Urinary bladder (tissue), 4 donors: ENCODE results near the gene EML4. TPM values are rescaled to one million over a fixed set of nuclear protein-coding genes. Genes with fewer than 3 reads are reported as not detected.

Experiments used
- DNase-seq: peaks from one replicate; pipeline ENCODE4 v3.0.0-alpha.2; 2015; ENCODE audit errors: extremely low spot score
- H3K27ac ChIP-seq: one replicate; pipeline ENCODE4 v1.5.1; 2013; ENCODE audit warnings: low read depth, mild to moderate bottlenecking, moderate library complexity
- H3K36me3 ChIP-seq: one replicate; pipeline ENCODE4 v1.6.1; 2013; ENCODE audit warnings: mild to moderate bottlenecking, moderate library complexity; ENCODE audit not compliant: insufficient read depth
- H3K4me1 ChIP-seq: one replicate; pipeline ENCODE4 v1.6.1; 2013; ENCODE audit warnings: mild to moderate bottlenecking, moderate library complexity; ENCODE audit not compliant: insufficient read depth
- H3K4me3 ChIP-seq: one replicate; pipeline ENCODE4 v1.5.1; 2013; ENCODE audit warnings: low read depth, low read length
- WGBS: extraction: QIAGEN DNeasy Blood & Tissue Kit; methylation state at CpG from one replicate; pipeline ENCODE4 v1.1.7; 2013; 5-methylcytosine and 5-hydroxymethylcytosine counted together
- polyA plus RNA-seq: library from polyadenylated mRNA; stranded (reverse); fragments of 200-250 nt; gene quantifications from one replicate; pipeline ENCODE4 v1.2.3, GENCODE V29; 2013
- total RNA-seq: library from RNA; depleted of rRNA; stranded (reverse); fragments of >200 nt; gene quantifications from one replicate; pipeline ENCODE4 v1.2.3, GENCODE V29; 2014
- donor health status: healthy with polysubstance abuse.
- donor health status: healthy.

Gene EML4
- total and polyA plus RNA-seq, 2 donors = 11.4 to 93.6 TPM

GRCh38 chr2:42198466-42198865, 29.3 kb downstream of the EML4 start:
- Histone ChIP-seq H3K27ac (no peak overlapping the region), H3K36me3 (no peaks in the 10 kb centered on the region), H3K4me3 (no peak overlapping the region), H3K4me1 (peaks cover 2% of the 10 kb centered on the region)
- DNase-seq = no peak

- peaks cover 2% of the 10 kb centered on the region for H3K4me1 ChIP-seq
- 95% methylated on average over 2 of the region's 2 CpGs for WGBS
- no peak for DNase-seq
- H3K27ac ChIP-seq = no peak overlapping the region
- H3K4me3 ChIP-seq = no peak overlapping the region
- no peaks in the 10 kb centered on the region for H3K36me3 ChIP-seq
Observed at GRCh38 chr2:42199002-42199401, 29.8 kb downstream of the EML4 start.

- Histone ChIP-seq H3K36me3 (no peaks in the 10 kb centered on the region), H3K4me1 (peaks cover 2% of the 10 kb centered on the region), H3K4me3 (no peak overlapping the region), H3K27ac (no peak overlapping the region)
- no peak for DNase-seq
- WGBS = 93% methylated on average over 5 of the region's 5 CpGs
Observed at GRCh38 chr2:42199626-42200025, 30.5 kb downstream of the EML4 start.

- H3K4me1 ChIP-seq = peaks cover 2% of the 10 kb centered on the region
- no peak overlapping the region for H3K27ac ChIP-seq
- 68% methylated on average over 5 of the region's 5 CpGs for WGBS
- no peak overlapping the region for H3K4me3 ChIP-seq
- H3K36me3 ChIP-seq = no peaks in the 10 kb centered on the region
- no peak for DNase-seq
Observed at GRCh38 chr2:42200926-42201855, 32.0 kb downstream of the EML4 start.

GRCh38 chr2:42202634-42203008, 33.5 kb downstream of the EML4 start:
- 97% methylated on average over 2 of the region's 2 CpGs for WGBS
- Histone ChIP-seq H3K4me3 (no peak overlapping the region), H3K36me3 (no peaks in the 10 kb centered on the region), H3K27ac (no peak overlapping the region), H3K4me1 (no peaks in the 10 kb centered on the region)
- DNase-seq = no peak

GRCh38 chr2:42203792-42204191, 34.6 kb downstream of the EML4 start:
- no peaks in the 10 kb centered on the region for H3K36me3 ChIP-seq

GRCh38 chr2:42205337-42205736, 36.2 kb downstream of the EML4 start:
- no peak overlapping the region for H3K27ac ChIP-seq
- no peak for DNase-seq
- no peaks in the 10 kb centered on the region for H3K36me3 ChIP-seq
- no peaks in the 10 kb centered on the region for H3K4me1 ChIP-seq
- H3K4me3 ChIP-seq = no peak overlapping the region

More at GRCh38 chr2:42203792-42204191, 34.6 kb downstream of the EML4 start:
- H3K4me1 ChIP-seq = no peaks in the 10 kb centered on the region
- 95% methylated on average over 4 of the region's 4 CpGs for WGBS
- H3K4me3 ChIP-seq = no peak overlapping the region
- H3K27ac ChIP-seq = no peak overlapping the region
- DNase-seq = no peak

GRCh38 chr2:42207826-42208225, 38.7 kb downstream of the EML4 start:
- Histone ChIP-seq H3K4me1 (no peaks in the 10 kb centered on the region), H3K27ac (no peak overlapping the region), H3K36me3 (no peaks in the 10 kb centered on the region), H3K4me3 (no peak overlapping the region)
- no peak for DNase-seq
- 95% methylated on average over 5 of the region's 5 CpGs for WGBS

- DNase-seq = no peak
- H3K36me3 ChIP-seq = no peaks in the 10 kb centered on the region
- H3K4me1 ChIP-seq = no peaks in the 10 kb centered on the region
- no peak overlapping the region for H3K4me3 ChIP-seq
- 94% methylated on average over 2 of the region's 2 CpGs for WGBS
- H3K27ac ChIP-seq = no peak overlapping the region
Observed at GRCh38 chr2:42210203-42210602, 41.0 kb downstream of the EML4 start.

- no peak for DNase-seq
- WGBS = 96% methylated on average over 5 of the region's 5 CpGs
- Histone ChIP-seq H3K4me3 (no peak overlapping the region), H3K36me3 (no peaks in the 10 kb centered on the region), H3K27ac (no peak overlapping the region), H3K4me1 (no peaks in the 10 kb centered on the region)
Observed at GRCh38 chr2:42211291-42211690, 42.1 kb downstream of the EML4 start.

GRCh38 chr2:42214669-42215068, 45.5 kb downstream of the EML4 start:
- Histone ChIP-seq H3K36me3 (no peaks in the 10 kb centered on the region), H3K4me3 (no peak overlapping the region), H3K4me1 (no peaks in the 10 kb centered on the region), H3K27ac (no peak overlapping the region)
- 98% methylated on average over 4 of the region's 4 CpGs for WGBS
- DNase-seq = no peak

- no peak overlapping the region for H3K4me3 ChIP-seq
- H3K27ac ChIP-seq = no peak overlapping the region
- H3K36me3 ChIP-seq = no peaks in the 10 kb centered on the region
- no peaks in the 10 kb centered on the region for H3K4me1 ChIP-seq
- DNase-seq = no peak
Observed at GRCh38 chr2:42216694-42217093, 47.5 kb downstream of the EML4 start.

- no peaks in the 10 kb centered on the region for H3K4me1 ChIP-seq
- 71% methylated on average over 3 of the region's 3 CpGs for WGBS
- H3K36me3 ChIP-seq = no peaks in the 10 kb centered on the region
- H3K4me3 ChIP-seq = no peak overlapping the region
- H3K27ac ChIP-seq = no peak overlapping the region
- DNase-seq = no peak
Observed at GRCh38 chr2:42217307-42217706, 48.2 kb downstream of the EML4 start.

GRCh38 chr2:42217914-42218313, 48.8 kb downstream of the EML4 start:
- 86% methylated on average over 5 of the region's 5 CpGs for WGBS

More at GRCh38 chr2:42217914-42218313, 48.8 kb downstream of the EML4 start:
- no peak for DNase-seq
- no peak overlapping the region for H3K27ac ChIP-seq
- no peaks in the 10 kb centered on the region for H3K36me3 ChIP-seq
- H3K4me3 ChIP-seq = no peak overlapping the region
- peaks cover 1% of the 10 kb centered on the region for H3K4me1 ChIP-seq
